ENCODE results near the gene CNPY4. TPM values are rescaled to one million over a fixed set of nuclear protein-coding genes. Genes with fewer than 3 reads are reported as not detected.

Gene CNPY4
- total RNA-seq, 1 donor from 2014 or later = 27.7 TPM

DNA sequence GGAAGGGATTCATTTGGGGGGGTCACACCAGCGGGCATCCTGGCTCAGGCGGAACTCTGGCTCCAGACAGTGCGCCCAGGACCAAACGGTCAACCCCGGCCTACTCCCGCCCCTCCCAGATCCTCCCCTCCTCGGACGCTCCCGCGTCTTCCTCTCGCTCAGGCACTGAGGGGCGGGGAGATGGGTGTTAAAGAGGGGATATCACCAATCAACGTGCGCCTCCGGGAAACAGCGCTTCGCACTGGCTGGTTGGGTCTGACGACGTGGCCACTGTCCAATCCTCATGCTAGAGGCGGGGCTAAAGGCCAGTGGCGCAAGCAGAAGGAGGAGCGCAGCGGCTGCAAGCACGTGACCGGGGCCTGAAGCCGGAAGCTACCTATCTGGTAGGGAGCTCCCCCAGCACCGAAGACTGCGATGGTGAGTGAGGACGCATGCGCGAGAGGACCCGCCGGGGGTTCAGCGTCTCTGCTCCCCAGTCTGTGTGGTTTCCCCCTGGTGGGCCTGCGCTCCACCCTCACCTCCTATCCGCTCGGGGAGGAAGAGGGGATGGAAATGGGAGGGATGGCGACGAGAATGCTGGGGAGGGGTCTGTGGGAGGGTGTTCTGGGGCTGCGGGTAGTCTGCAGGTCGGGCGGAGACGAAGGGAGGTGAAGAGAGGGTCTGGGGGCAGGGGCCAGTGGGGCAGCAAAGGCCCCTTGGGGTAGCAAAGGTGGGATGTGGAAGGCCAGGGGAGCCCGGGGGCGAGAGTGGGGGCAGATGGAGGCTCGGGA is 29.3 kb downstream of the CNPY4 start, which contains the start of gene LAMTOR4:
TSS of gene LAMTOR4 (plus strand) at position 360 of the 770 bp plus-strand sequence. CDS start at position 415, 55 bp downstream.
- DNase-seq (ENCODE audit: low read depth, low spot score) = peak; percentile 93
- peaks cover 25% of the 10 kb centered on the region for H3K4me1 Mint-ChIP-seq
- no peaks in the 10 kb centered on the region for H3K9me3 Mint-ChIP-seq
- H3K27ac Mint-ChIP-seq (ENCODE audit: unreplicated experiment) = peak within 1 kb of the TSS; percentile 89
- peak within 1 kb of the TSS; percentile 97 for H3K4me3 Mint-ChIP-seq
- TF ChIP-seq, protein P1, sequence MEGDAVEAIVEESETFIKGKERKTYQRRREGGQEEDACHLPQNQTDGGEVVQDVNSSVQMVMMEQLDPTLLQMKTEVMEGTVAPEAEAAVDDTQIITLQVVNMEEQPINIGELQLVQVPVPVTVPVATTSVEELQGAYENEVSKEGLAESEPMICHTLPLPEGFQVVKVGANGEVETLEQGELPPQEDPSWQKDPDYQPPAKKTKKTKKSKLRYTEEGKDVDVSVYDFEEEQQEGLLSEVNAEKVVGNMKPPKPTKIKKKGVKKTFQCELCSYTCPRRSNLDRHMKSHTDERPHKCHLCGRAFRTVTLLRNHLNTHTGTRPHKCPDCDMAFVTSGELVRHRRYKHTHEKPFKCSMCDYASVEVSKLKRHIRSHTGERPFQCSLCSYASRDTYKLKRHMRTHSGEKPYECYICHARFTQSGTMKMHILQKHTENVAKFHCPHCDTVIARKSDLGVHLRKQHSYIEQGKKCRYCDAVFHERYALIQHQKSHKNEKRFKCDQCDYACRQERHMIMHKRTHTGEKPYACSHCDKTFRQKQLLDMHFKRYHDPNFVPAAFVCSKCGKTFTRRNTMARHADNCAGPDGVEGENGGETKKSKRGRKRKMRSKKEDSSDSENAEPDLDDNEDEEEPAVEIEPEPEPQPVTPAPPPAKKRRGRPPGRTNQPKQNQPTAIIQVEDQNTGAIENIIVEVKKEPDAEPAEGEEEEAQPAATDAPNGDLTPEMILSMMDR (conservative IDR thresholded peaks at IDR 0.05) = no peak
- peaks cover 7% of the 10 kb centered on the region for H3K36me3 Mint-ChIP-seq (ENCODE audit: low read depth)
- H3K27me3 Mint-ChIP-seq (ENCODE audit: low read depth) = no peaks in the 10 kb centered on the region

DNA sequence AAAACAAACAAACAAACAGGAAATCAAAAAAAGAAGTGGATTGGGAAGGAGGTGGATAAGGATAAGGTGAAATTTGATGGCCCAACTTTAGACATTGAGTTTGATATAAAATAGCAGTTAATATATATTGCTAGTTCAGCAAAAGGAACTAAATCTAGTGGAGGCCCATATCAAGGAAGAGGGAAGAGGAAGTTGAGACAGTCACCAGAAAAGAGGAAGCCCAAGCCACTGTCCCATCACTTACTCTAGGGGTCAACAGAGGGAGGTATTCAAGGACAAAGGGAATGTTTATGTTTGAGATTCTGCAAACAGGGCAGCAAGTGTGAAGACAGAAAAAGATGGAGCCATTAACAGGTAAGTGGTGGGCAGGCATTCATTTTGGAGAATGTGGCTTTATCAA is 33.0 kb downstream of the CNPY4 start:
- no peaks in the 10 kb centered on the region for H3K9me3 Mint-ChIP-seq
- TF ChIP-seq, protein P1 (conservative IDR thresholded peaks at IDR 0.05) = no peak
- H3K4me3 Mint-ChIP-seq = peak overlapping the region; percentile 36
- H3K27me3 Mint-ChIP-seq (ENCODE audit: low read depth) = no peaks in the 10 kb centered on the region
- H3K27ac Mint-ChIP-seq (ENCODE audit: unreplicated experiment) = no peak overlapping the region
- H3K36me3 Mint-ChIP-seq (ENCODE audit: low read depth) = peaks cover 7% of the 10 kb centered on the region
- no peak for DNase-seq (ENCODE audit: low read depth, low spot score)
- peaks cover 35% of the 10 kb centered on the region for H3K4me1 Mint-ChIP-seq

DNA sequence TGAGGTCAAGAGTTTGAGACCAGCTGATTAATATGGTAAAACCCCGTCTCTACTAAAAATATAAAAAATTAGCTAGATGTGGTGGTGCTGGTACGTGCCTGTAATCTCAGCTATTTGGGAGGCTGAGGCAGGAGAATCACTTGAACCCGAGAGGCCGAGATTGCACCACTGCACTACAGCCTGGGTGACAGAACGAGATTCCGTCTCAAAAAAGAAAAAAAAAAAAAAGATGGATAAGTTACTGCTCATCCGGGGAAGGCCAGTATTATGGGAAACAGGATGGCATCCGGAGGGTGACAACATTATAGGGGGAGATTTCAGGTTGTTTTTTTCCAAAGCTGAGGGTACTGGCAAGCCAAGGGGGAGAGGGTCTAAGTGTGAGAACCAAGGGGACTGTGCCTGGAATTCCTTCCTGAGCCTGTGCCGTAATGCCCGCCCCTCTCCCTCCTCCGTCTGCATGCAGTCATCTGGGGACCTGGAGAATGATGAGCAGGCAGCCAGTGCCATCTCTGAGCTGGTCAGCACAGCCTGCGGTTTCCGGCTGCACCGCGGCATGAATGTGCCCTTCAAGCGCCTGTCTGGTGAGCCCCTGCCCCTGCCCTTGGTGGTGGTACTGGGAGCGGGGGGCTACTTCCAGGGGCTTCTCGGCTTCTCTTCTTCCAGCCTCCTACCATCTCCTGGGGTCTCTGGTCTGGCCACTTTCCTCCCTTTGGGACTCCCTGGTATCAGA is 33.7 kb downstream of the CNPY4 start:
- Mint-ChIP-seq H3K4me1 (peaks cover 40% of the 10 kb centered on the region), H3K9me3 (no peaks in the 10 kb centered on the region), H3K27me3 (ENCODE audit: low read depth) (no peaks in the 10 kb centered on the region), H3K4me3 (peak overlapping the region; percentile 47), H3K27ac (ENCODE audit: unreplicated experiment) (no peak overlapping the region), H3K36me3 (ENCODE audit: low read depth) (peaks cover 7% of the 10 kb centered on the region)
- no peak for DNase-seq (ENCODE audit: low read depth, low spot score)
- TF ChIP-seq, protein P1 (conservative IDR thresholded peaks at IDR 0.05) = no peak

DNA sequence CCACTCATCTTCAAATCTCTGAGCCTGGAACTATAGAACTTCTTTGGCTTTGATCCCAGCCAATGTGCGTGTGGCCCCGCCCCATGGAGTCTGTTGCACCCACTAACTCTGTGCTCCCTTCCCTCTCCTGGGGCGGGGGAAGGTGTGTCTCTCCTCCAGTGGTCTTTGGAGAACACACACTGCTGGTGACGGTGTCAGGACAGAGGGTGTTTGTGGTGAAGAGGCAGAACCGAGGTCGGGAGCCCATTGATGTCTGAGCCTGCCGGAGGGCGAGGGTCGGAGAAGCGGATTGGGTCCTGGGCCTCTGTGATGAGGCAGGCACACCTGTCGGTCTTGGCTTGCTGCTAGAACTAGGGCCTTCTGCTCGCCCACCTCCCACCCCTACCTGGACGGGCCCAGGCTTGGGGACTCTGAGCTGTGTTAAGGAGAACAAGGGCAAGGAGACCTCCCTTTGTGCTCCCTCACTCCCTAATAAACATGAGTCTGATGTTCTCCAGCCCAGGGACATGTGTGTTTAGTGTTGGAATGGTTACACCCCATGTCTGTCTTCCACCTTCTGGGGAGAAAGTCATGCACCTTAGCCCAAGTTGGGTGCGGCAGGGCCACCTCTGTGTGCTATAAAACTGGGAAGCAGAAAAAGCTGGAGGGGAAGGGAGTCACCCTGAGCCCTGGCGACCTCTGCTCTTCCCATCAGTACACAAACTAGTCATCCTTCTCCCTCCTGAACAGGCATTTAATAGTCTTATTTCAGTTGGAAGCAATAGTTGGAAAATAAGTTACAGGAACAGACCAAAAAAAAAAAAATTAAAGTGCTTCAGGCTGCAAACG is 34.5 kb downstream of the CNPY4 start:
- Mint-ChIP-seq H3K4me1 (peaks cover 35% of the 10 kb centered on the region), H3K36me3 (ENCODE audit: low read depth) (peaks cover 7% of the 10 kb centered on the region), H3K9me3 (no peaks in the 10 kb centered on the region), H3K27me3 (ENCODE audit: low read depth) (no peaks in the 10 kb centered on the region), H3K27ac (ENCODE audit: unreplicated experiment) (no peak overlapping the region), H3K4me3 (peak overlapping the region; percentile 69)
- TF ChIP-seq, protein P1 (conservative IDR thresholded peaks at IDR 0.05) = no peak
- DNase-seq (ENCODE audit: low read depth, low spot score) = no peak
